ENCODE measurements around the gene FUNDC2.
"Not testable (repeated sequence)": the region's sequence is repeated elsewhere in the genome, so short reads cannot be mapped to it uniquely, and the experiment has no call there.

Gene FUNDC2

GRCh38 chrX:155000841-155001240 is 25.8 kb upstream of the FUNDC2 start:
- TF ChIP-seq CTCF (IDR thresholded peaks at IDR 0.05; ENCODE audit: low read depth, low read length, missing control alignments): no peak
- in situ Hi-C loops (cut with HindIII; ENCODE audit: low pct_ligation_motif_present, low sequenced_read_pairs): no loop called here
- DNase-seq: no peak
- no peak overlapping the region for H3K4me3 ChIP-seq (ENCODE audit: low read depth, low read length)
- H3K27ac ChIP-seq: no peak overlapping the region
- no peaks in the 10 kb centered on the region for H3K36me3 ChIP-seq (replicated peaks)
- no peaks in the 10 kb centered on the region for H3K27me3 ChIP-seq (replicated peaks)

GRCh38 chrX:155001873-155002272 is 24.8 kb upstream of the FUNDC2 start:
- in situ Hi-C loops (cut with HindIII; ENCODE audit: low pct_ligation_motif_present, low sequenced_read_pairs): no loop called here

GRCh38 chrX:155005190-155005589 is 21.5 kb upstream of the FUNDC2 start:
- no peak for TF ChIP-seq CTCF (IDR thresholded peaks at IDR 0.05; ENCODE audit: low read depth, low read length, missing control alignments)
- H3K27me3 ChIP-seq (replicated peaks): no peaks in the 10 kb centered on the region
- no peaks in the 10 kb centered on the region for H3K36me3 ChIP-seq (replicated peaks)
- no peak for DNase-seq
- in situ Hi-C loops (cut with HindIII; ENCODE audit: low pct_ligation_motif_present, low sequenced_read_pairs): no loop called here
- no peak overlapping the region for H3K4me3 ChIP-seq (ENCODE audit: low read depth, low read length)
- no peak overlapping the region for H3K27ac ChIP-seq

More at GRCh38 chrX:155001873-155002272, 24.8 kb upstream of the FUNDC2 start:
- Histone ChIP-seq H3K4me3 (ENCODE audit: low read depth, low read length) (no peak overlapping the region), H3K27ac (no peak overlapping the region), H3K27me3 (replicated peaks) (no peaks in the 10 kb centered on the region), H3K36me3 (replicated peaks) (no peaks in the 10 kb centered on the region)
- no peak for DNase-seq
- TF ChIP-seq CTCF (IDR thresholded peaks at IDR 0.05; ENCODE audit: low read depth, low read length, missing control alignments): no peak

- H3K4me3 ChIP-seq (ENCODE audit: low read depth, low read length); H3K27me3 ChIP-seq (replicated peaks); H3K36me3 ChIP-seq (replicated peaks); in situ Hi-C loops (cut with HindIII; ENCODE audit: low pct_ligation_motif_present, low sequenced_read_pairs); H3K27ac ChIP-seq; DNase-seq: not testable (repeated sequence)
These were observed 20.3 kb upstream of the FUNDC2 start for GRCh38 chrX:155006379-155006778.

- H3K4me3 ChIP-seq (ENCODE audit: low read depth, low read length); H3K36me3 ChIP-seq (replicated peaks); H3K27me3 ChIP-seq (replicated peaks); DNase-seq; in situ Hi-C loops (cut with HindIII; ENCODE audit: low pct_ligation_motif_present, low sequenced_read_pairs); H3K27ac ChIP-seq: not testable (repeated sequence)
These were observed 19.6 kb upstream of the FUNDC2 start for GRCh38 chrX:155006913-155007671.

- in situ Hi-C loops (cut with HindIII; ENCODE audit: low pct_ligation_motif_present, low sequenced_read_pairs); H3K4me3 ChIP-seq (ENCODE audit: low read depth, low read length); H3K27me3 ChIP-seq (replicated peaks); H3K36me3 ChIP-seq (replicated peaks); DNase-seq; H3K27ac ChIP-seq: not testable (repeated sequence)
These were observed 18.1 kb upstream of the FUNDC2 start for GRCh38 chrX:155008578-155008977.

GRCh38 chrX:155009994-155010472 is 16.6 kb upstream of the FUNDC2 start:
- H3K27ac ChIP-seq: no peak overlapping the region
- no peaks in the 10 kb centered on the region for H3K36me3 ChIP-seq (replicated peaks)
- no peaks in the 10 kb centered on the region for H3K27me3 ChIP-seq (replicated peaks)
- no peak for DNase-seq
- TF ChIP-seq CTCF (IDR thresholded peaks at IDR 0.05; ENCODE audit: low read depth, low read length, missing control alignments): no peak
- no peak overlapping the region for H3K4me3 ChIP-seq (ENCODE audit: low read depth, low read length)
- in situ Hi-C loops (cut with HindIII; ENCODE audit: low pct_ligation_motif_present, low sequenced_read_pairs): no loop called here

All from brain microvascular endothelial cell (primary cell).